Right ventricle myocardium superior (tissue), 1 donor: ENCODE measurements around the gene MYMK. TPM values are rescaled to one million over a fixed set of nuclear protein-coding genes. Genes with fewer than 3 reads are reported as not detected.

Source experiments
- ATAC-seq: fragments of 200-7000 bp; cut with Tn5 transposase; one replicate; pipeline ENCODE4 v1.9.1; 2020; ENCODE audit warnings: mild to moderate bottlenecking; ENCODE audit not compliant: poor library complexity
- DNase-seq: peaks from one replicate; pipeline ENCODE4 v3.0.0-alpha.2; 2020
- intact Hi-C: fragments of 100-400 bp; cut with DNase I; formaldehyde crosslinking; loops from one replicate; pipeline ENCODE4 v1.11.2; 2022
- total RNA-seq: library from RNA; stranded (reverse); fragmentation: NEBNext Ultra II Directional; extraction: Animal tissue kit (Norgen Biotek cat#: 25700); gene quantifications from one replicate; pipeline ENCODE4 v1.2.1, GENCODE V29; 2021
- donor health status: DM: no; HTN: yes; CAD: no; lungs with severe emphysema.

Gene MYMK
- total RNA-seq, 1 donor from 2014 or later = not detected

DNA sequence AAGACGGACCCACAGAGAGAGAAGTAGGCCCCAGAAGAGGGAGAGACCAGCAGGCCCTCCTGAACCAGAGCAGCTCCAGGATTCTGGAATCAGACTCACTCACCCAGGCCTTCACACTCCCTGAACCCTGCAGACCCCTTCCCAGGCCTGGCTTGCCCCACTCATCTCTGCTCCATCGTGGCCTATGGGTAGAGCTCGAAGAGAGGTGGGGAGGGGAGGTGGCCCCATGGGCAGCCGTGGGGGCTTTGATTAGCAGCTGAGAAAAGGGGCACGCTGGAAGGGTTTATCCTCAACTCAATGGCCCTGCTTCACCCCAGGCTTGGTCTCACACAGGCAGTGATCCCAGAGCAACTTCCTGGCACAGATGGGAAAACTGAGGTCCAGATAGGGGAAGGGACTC lies 613 bp downstream of the MYMK start:
- intact Hi-C loops = no loop called here
- peak; percentile 10 for DNase-seq
- ATAC-seq = no peak

DNA sequence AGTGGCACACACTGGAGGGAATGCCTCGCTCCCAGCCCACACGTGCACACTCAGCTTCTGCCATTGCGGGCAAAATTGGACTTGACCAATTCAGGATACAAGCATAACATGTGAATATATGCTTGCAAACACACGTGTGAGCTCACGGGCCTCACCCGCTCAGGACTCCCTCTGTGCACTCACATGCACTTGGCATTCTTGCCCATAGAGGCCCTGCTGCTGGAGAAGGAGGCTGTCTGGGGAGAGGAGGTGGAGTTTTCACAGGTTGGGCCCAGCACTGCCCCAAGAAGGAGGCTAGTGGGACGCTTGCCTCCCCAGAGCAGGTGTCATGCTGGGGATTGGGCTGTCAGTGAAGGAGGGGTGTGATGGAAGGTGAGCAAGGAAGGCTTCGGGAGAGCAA lies 1.7 kb downstream of the MYMK start:
- intact Hi-C loops = no loop called here
- DNase-seq (peak; percentile 17), ATAC-seq (no peak)

DNA sequence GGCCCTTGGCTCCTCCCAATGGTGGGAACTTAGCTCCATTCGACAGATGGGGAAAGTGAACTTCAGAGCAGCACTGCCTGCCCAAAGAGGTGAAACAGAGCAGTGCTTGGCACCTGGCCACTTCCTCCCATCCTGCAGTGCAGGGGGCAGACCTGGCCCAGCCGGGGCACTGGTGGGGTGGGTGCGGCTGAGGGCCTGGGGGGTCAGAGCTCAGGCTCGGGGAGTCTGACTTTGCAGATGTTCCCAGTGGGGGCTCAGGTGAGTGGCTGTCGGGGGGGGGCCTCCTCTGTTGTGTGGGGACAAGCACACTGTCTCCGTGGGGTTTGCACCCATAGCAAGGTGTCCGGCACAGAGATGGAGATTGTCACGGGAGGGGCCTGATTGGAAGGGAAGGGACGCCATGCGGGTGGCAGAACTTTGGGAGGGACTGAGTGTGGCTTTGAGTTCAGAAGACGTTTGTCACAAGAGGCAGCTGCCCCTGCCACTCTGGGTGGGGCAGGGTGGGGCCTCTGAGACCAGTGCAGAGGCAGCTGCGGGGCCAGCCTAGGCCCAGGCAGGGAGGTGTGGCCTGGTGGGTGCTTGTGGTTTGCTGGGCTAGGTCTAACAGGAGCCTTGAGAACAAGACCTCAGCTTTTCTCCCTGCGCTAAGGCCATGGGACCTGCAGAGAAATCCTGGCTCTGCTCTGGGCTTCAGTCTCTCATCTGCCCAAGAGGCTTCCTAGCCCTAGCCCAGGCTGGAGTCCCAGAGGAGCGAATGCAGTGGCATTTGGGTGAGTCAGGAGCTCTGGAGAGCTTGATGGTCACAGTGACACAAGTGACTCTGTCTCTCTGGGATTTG lies 2.5 kb downstream of the MYMK start:
- no peak for ATAC-seq
- peak; percentile 34 for DNase-seq
- intact Hi-C loops = no loop called here

DNA sequence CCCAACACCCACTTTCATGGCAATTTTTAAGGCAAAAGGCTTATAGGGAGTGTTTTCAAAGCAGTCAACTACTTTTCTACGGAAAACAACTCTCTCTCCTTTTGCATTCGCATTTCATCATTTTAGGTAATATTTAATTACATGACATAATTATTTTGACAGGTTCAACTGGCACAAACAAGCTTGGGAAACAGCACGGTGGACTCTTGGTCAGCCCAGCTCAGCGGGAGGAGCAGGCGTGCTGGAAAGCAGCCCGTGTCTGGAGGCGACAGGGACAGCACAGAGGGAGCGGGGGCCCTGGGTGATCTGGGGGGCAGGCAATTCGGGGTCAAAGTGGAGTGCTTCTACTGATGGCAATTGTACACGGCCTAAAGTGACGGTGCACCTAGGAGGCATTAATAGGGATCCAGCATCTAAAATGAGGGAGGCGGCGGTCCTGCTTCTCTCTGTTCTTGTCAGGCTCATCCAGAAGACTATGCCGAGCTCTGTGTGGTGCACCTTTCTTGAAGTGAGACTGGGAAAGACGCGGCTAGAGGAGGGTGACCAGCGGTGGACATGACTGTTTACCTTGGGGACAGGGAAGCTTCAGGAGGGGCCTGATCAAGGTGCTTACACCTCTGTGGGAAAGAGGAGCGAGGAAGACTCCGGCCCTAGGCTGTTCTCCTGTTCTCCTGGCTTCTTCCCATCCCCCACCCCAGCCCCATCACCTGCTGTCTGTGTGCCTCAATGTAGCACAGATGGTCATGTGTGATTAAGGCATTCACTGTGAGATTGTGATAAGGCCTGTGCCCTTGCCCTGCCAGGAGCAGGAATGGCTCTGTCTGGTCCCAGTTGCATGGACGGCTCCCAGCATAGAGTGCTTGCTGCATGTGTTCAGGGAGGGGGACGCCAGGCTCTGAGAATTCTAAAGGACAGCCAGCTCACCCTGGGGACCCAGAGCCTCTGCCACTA lies 3.4 kb downstream of the MYMK start:
- intact Hi-C loops = no loop called here
- ATAC-seq = no peak
- DNase-seq = peak; percentile 34

DNA sequence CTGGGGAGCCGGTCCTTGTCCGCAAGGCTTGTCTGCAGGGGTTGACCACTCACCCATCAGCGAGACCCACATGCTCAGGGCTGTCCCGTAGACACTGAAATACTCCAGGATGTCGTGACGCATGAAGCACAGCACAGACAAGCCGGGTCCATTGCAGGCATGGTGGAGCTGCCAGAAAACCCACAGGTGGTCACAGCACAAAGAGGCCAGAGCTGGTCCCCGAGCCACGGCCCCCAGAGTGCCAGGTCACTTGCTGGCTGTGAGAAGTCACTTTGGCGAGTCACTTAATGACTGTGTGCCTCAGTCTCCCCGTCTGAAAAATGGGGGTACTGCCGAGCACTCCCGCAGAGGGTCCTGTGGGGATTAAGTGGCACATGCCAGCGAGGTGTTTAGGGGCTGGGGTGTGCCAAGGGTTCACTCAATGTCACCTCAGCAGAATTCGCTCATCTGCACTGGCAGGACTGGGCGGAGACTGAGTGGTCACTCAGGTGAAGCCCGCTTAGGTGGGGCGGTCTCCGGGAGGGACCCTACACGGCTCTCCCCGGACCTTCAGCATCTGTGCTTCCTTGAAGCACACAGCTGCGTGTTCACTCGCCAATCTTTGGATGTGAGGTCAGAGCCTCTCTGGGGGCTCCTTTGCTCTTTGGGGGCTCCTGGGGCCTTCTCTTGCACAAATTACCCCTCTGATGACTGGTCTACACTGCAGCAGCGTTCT lies 4.5 kb downstream of the MYMK start:
- peak; percentile 22 for DNase-seq
- ATAC-seq = no peak
- intact Hi-C loops = no loop called here

DNA sequence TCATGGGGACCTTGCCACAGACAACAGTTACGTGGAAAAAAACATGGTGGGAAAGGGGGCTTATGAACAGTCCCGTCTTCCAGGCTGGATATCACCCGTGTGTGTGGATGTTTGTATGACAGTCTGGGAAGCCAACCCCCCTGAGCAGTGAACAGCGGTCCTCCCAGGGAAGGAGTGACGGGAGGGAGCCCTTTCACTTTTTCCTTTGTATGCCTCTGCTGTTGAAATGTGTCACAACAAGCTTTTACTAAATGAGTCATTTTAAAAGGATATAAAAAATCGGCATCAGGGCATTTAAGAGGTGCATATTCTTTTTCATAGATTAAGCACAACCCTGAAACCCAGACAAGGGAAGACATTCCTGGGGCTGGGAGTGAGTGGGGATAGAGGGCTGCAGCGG lies 5.1 kb downstream of the MYMK start:
- DNase-seq = no peak
- no peak for ATAC-seq
- intact Hi-C loops = no loop called here

DNA sequence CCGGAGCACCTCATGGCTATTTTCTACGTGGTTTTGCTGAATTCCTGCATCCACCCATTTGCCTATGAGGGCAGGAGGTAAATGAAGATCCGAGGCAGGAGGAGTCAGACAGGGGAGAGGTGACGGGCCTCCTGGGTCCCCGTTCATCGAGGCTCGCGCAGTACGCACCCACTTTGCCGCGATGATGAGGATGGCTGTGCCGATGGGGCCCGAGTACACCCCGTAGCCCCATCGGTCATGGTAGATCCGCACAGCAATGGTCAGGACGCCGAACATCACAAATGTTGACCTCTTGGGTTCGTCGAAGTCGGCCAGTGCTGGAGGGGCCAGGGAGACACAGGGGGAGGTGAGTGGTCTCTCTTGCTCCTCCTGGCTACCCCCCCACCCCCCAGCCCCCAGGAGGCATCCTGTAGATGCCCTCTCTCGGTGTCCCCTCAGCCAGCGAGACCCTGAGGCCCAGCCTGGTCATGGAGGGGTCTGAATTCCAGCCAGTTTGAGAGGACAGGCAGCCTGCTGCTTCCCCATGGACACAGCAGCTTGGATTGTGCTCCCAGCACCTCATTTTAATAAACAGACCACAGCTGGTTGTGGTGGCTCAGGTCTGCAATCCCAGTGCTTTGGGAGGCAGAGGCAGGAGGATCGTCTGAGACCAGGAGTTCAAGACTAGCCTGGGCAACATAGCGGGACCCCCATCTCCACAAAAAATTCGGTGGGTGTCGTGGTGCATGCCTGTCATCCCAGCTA lies 5.9 kb downstream of the MYMK start:
- no peak for ATAC-seq
- peak; percentile 18 for DNase-seq
- intact Hi-C loops = no loop called here

DNA sequence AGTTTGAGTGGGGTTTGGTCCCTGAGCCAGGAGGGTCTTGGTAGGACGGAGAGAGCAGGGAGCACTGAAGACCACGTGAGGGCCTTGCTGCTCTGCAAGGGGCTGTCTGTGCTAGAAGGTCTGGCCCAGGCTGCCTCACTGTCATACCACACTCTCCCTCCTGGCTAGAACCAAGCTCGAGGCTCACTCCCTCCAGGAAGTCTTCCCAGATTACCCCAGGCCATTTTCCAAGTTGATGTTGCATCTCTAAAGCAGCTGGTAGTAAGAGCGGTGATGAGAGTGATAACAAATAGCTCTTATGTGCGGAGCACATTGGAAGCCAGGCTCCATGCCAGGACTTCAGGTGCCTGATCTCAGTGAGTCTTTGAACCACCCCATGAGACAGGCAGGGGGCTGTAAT lies 6.6 kb downstream of the MYMK start:
- peak; percentile 13 for DNase-seq
- intact Hi-C loops = no loop called here

DNA sequence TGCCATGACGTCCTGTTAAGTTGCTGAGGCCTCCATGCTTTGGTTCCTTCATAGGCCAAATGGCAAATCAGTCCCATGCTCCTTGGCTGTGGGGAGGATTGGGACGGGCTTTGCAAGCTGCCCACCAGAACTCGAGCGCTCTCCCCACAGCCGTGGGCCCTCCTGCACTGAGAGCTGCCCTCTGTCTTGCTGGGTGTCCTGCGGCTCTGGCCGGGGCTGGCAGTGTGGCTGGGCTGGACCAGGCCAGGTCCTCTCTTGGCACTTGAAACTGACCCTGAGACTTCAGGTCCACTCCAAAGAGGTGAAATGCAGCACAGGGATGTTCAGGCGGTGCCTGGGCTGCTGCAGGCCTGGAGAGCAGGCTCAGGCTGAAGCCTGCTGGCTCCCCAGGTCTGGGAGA lies 7.0 kb downstream of the MYMK start:
- intact Hi-C loops = no loop called here
- ATAC-seq (no peak), DNase-seq (peak; percentile 22)

More for the DNA sequence above, 6.6 kb downstream of the MYMK start:
- ATAC-seq = no peak

DNA sequence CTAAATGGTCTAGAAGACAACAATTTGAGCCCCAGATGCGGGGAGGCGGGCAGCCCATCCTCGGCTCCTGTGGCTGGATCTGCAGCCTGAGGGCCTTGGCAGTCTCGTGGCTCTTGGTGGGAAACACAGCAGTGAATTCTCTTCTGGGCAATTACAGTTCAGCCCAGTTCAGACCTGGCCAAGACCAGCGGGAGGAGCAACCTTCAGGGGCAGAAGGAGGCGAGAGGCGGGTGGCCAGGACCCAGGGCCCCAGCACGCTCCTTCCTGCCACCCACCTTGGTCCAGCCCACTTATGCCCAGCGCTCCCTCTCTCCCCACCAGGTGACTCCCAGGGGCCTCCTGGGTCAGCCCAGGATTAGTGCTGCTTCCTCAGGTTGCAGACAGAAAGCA lies 7.8 kb downstream of the MYMK start:
- ATAC-seq (no peak), DNase-seq (peak; percentile 35)
- intact Hi-C loops = no loop called here

DNA sequence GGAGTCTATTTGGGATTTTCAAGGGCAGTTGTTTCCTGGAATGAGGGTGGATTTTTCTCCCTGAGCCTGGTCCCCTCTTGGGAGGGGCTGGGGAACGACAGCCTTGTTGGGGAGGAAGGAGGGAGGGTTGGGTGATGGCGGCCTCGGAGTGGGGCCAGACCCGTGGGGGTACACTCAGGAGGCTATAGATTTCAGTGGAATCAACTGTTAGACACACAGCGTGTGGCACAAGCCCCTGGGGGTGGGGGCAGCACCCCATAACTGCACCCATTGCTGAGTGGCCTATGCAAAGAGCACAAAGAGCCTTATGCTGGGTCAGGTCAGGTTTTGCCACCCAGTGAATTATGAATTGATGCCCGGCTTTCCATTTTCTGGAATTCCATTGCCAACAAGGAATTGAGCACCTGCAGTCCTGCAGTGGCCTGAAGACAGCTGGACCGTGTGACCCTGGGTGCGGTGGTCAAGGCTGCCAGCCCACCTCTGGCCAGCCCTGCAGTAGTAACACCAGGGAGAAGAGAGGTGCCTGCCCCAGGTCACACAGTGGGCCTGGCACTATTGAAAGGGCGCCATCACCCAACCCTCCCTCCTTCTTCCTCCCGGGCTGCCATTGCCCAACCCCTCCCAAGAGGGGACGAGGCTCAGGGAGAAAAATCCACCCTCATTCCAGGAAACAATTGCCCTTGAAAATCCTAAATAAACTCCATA lies 8.4 kb downstream of the MYMK start:
- DNase-seq = peak; percentile 21
- intact Hi-C loops = no loop called here

DNA sequence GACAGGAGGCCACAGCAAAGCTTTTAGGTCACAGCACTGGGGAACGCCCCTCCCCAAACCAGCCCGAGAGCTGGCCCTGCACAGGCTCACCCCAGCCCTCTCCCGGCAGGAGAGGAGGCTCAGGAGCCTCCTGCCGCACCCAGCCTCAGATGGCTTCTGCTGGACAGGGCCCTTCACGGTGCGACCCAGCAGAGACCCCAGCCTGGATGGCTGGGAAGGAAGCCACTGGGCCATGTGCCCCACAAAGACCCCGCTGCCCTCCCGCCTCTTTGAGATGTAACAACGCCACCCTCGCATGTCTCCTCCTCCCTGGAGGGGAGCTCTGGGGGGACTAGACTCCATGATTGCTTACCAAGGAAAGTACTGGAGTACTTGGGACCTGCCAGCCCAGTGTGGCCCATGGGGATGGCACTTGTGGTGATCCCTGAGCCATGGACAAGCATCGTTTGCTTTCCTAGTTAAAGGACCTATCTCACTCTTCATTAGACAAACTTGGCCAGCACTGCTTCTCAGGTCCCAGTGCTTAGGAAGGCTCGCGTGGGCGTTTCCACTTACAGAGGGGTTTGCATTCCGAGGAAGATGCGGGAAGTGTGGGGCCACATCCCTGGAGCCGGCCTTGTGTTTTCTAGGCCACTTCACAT lies 9.0 kb downstream of the MYMK start:
- DNase-seq = peak; percentile 35
- intact Hi-C loops = no loop called here
- ATAC-seq = no peak

More for the DNA sequence above, 8.4 kb downstream of the MYMK start:
- no peak for ATAC-seq

DNA sequence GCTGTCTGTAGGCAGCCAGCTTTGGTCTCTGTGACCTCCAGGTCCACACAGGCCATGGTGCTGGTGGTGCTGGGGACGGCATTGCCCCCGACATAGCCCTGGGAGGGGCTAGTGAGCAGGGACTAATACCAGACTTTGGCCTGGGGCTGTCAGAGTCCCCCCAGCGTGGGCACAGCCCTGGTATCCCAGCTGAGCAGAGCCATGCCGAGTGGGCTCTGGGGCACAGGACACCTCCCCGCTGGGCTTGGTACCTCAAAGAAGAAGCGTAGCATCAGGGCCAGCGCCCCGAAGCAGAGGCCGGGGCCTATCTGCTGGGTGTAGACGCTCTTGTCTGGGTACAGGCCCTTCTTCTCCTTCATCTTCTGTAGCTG lies 9.5 kb downstream of the MYMK start:
- no peak for DNase-seq
- ATAC-seq = no peak
- intact Hi-C loops = no loop called here

DNA sequence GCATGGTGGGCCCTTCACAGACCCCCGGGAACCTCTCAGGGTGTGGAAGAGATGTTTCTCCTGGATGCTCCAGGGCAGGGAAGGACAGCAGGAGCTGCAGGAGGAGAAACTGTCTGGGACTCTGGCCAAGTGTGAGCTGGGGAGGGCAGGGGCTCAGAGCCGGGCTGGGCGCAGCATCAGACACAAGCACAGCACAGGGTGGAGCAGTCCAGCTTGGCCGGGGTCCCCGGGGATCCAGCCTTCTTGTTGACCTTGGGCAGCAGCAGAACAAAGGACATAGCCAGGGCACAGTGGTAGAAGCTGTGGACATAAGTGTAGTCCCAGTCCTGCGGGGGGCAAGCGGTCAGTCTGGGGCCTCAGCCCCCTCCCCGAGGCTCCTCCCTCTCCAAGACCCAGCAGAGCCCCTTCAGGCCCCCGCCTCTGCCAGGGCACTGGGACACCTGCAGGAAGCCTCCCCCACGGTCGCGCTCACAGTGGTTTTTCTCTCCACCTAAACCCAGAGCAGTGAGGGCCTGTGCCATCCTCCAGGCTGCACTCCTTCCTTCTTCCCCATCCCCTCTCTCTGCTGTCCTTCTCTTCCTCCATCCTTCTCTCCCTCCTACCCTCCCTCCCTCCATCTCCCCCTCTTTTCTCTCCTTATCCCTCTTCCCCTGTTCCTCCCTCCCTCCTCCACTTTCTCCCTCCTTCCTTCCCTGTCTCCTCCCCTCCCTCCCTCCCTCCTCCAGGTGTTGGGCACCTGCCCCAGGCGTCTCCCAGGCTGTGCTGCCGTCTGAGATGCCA lies 10.1 kb downstream of the MYMK start:
- peak; percentile 81 for ATAC-seq
- intact Hi-C loops = no loop called here
- DNase-seq = peak; percentile 89

DNA sequence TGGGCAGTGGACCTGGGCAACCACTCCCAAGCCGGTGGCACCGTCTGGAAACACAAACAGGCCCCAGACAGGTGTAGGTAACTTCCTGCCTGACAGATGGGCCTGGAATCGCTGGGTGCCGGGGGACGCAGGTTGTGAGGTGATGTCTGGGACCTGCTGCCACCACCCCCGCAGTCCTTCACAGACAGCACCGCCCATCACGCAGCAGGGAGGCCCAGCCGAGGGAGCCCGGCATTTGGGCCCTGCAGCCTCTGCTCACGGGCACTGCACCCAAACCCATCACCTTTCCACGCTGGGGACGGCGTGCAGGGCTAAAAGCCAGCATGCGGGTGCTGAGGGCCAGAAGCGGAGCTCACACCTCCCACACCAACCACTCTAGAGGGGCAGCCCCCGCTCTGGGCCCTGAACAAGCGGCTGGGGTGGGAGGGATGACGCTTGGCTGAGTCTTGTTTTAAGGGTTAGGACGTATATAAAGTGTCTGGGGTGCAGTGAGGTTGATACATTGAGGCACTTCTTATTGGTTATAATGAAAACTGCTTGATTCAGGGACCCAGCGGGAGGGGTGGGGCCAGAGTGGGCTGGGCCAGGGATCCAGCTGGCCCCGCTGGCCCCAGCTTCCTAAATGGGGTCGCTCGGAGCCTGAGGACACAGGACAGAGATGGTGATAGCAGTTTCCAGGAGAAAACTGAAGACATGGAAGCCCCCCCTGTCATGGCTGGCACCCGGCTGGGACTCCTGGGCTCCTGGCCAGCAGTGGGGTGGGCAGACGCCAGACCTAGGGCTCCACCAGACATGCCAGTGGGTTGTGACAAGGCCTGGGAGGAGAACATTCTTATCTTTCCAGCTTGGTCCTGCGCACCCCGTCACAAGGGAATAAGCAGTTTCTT lies 11.3 kb downstream of the MYMK start:
- peak; percentile 38 for ATAC-seq
- DNase-seq = peak; percentile 56

More for the DNA sequence above, 11.3 kb downstream of the MYMK start:
- intact Hi-C loops = no loop called here
